ENCODE measurements around the gene BICDL1. TPM values are rescaled to one million over a fixed set of nuclear protein-coding genes. Genes with fewer than 3 reads are reported as not detected.

The BICDL1 gene
- total and polyA plus RNA-seq, 2 of the 4 experiments (the other 2 are of a cell fraction): not detected

DNA sequence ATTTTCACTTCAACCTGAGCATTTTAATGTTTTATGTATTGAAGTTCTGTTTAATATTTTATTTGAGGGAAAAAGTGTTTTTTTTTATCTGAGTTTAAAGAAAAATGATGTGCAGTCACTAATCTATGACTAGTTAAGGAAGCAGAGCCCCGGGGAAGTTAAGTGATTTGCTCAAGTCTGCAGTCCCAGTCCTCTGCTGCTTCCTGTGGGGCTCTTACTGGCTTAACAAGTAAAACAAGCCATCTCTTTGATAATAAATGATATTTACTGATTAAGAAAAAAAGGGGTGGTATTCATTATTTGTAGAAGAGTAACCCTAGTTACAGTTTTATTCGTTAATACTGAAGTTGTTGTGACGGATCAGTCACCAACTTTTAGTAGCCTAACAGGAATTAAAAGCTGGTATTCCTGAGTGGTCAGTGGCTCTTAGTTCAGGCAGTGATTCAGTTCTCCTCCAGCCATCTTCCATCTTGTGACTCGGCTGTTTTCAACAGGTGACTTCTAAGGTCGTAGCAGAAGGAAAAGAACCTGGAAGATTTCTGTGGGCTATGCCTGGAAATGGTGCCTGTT is 21.7 kb downstream of the BICDL1 start:
- H4K5ac ChIP-seq (ENCODE audit: low read depth, low read length): no peak overlapping the region
- no peak overlapping the region for H3K9ac ChIP-seq (ENCODE audit: low read depth, low read length)
- POLR2A ChIA-PET (ENCODE audit: unreplicated experiment): no interaction called here
- no peak overlapping the region for H3K14ac ChIP-seq (replicated peaks; ENCODE audit: low read depth, low read length)
- H2AK9ac ChIP-seq (replicated peaks; ENCODE audit: low read depth, low read length, poor library complexity): no peak overlapping the region
- H2AK5ac ChIP-seq (ENCODE audit: low read depth, low read length): no peak overlapping the region
- intact Hi-C loops (cut with micrococcal nuclease): no loop called here
- 40% methylated on average over 1 of the region's 5 CpGs; no CpG with 5 or more reads in 1 of the 2 experiments for WGBS, 2 experiments (ENCODE audit: extremely low coverage in 2 of 2, insufficient read length in 1 of 2)
- H3K4me3 ChIP-seq (ENCODE audit: insufficient read depth, low read depth, low read length): no peak overlapping the region
- H2BK120ac ChIP-seq (ENCODE audit: low read depth, low read length): no peak overlapping the region
- no peaks in the 10 kb centered on the region for H3K9me3 ChIP-seq (ENCODE audit: control insufficient read depth, insufficient read depth, low read length)
- H3K23ac ChIP-seq (ENCODE audit: low read depth, low read length): no peak overlapping the region
- DNase-seq: no peak
- H3K4me2 ChIP-seq (ENCODE audit: low read depth, low read length): no peak overlapping the region
- no peaks in the 10 kb centered on the region for H3K4me1 ChIP-seq (ENCODE audit: control insufficient read depth, insufficient read depth, low read length)
- no peak overlapping the region for H3K18ac ChIP-seq (ENCODE audit: low read depth, low read length)
- H3K9me1 ChIP-seq (ENCODE audit: insufficient read depth, low read length): no peaks in the 10 kb centered on the region
- no peak overlapping the region for H2BK15ac ChIP-seq (ENCODE audit: low read depth, low read length)
- H3K56ac ChIP-seq (ENCODE audit: extremely low read depth, insufficient read depth, low read length): no peak overlapping the region
- CTCF ChIA-PET: no interaction called here
- H3K79me1 ChIP-seq (ENCODE audit: low read depth in 1 of 2, low read length in 2 of 2): no peaks in the 10 kb centered on the region
- dilution Hi-C loops (cut with HindIII; ENCODE audit: low sequenced_read_pairs, unreplicated experiment): no loop called here
- no peak for ATAC-seq (ENCODE audit: low read depth)
- no peak overlapping the region for H2AFZ ChIP-seq (replicated peaks; ENCODE audit: low read length, poor library complexity)
- no peaks in the 10 kb centered on the region for H3K36me3 ChIP-seq (ENCODE audit: control insufficient read depth, insufficient read depth, low read length)
- H3K27ac ChIP-seq (ENCODE audit: insufficient read depth, low read length): no peak overlapping the region
- no peaks in the 10 kb centered on the region for H4K20me1 ChIP-seq (ENCODE audit: insufficient read depth, low read length)
- no peak overlapping the region for H4K91ac ChIP-seq (ENCODE audit: insufficient read depth, low read depth, low read length)
- no peak overlapping the region for H2BK20ac ChIP-seq (ENCODE audit: low read depth, low read length)
- H3K4ac ChIP-seq (ENCODE audit: low read depth, low read length): no peak overlapping the region
- H2BK5ac ChIP-seq (ENCODE audit: low read depth, low read length, poor library complexity, severe bottlenecking): no peak overlapping the region
- 0 out of 2 replicates have a peak, but pooled peaks cover 3% of the 10 kb centered on the region for H3K27me3 ChIP-seq (ENCODE audit: control insufficient read depth, insufficient read depth, low read length)
- TF ChIP-seq, protein P1, sequence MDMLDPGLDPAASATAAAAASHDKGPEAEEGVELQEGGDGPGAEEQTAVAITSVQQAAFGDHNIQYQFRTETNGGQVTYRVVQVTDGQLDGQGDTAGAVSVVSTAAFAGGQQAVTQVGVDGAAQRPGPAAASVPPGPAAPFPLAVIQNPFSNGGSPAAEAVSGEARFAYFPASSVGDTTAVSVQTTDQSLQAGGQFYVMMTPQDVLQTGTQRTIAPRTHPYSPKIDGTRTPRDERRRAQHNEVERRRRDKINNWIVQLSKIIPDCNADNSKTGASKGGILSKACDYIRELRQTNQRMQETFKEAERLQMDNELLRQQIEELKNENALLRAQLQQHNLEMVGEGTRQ (IDR thresholded peaks at IDR 0.05; ENCODE audit: low read depth, low read length): no peak
- TF ChIP-seq MAFK (IDR thresholded peaks at IDR 0.05; ENCODE audit: low read depth, low read length): no peak
- TF ChIP-seq CHD1 (IDR thresholded peaks at IDR 0.05; ENCODE audit: low read depth, low read length): no peak
- no peak for TF ChIP-seq CEBPB (IDR thresholded peaks at IDR 0.05; ENCODE audit: low read depth, low read length)
- no peak for TF ChIP-seq FOS (IDR thresholded peaks at IDR 0.05; ENCODE audit: low read depth, low read length)
- TF ChIP-seq SMC3 (IDR thresholded peaks at IDR 0.05; ENCODE audit: low read depth, low read length): no peak
- no peak for TF ChIP-seq RFX5 (IDR thresholded peaks at IDR 0.05; ENCODE audit: low read depth, low read length)
- TF ChIP-seq, protein P2, sequence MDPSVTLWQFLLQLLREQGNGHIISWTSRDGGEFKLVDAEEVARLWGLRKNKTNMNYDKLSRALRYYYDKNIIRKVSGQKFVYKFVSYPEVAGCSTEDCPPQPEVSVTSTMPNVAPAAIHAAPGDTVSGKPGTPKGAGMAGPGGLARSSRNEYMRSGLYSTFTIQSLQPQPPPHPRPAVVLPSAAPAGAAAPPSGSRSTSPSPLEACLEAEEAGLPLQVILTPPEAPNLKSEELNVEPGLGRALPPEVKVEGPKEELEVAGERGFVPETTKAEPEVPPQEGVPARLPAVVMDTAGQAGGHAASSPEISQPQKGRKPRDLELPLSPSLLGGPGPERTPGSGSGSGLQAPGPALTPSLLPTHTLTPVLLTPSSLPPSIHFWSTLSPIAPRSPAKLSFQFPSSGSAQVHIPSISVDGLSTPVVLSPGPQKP (IDR thresholded peaks at IDR 0.05; ENCODE audit: borderline replicate concordance, low read depth, low read length): no peak
- no peak for TF ChIP-seq MAZ (IDR thresholded peaks at IDR 0.05; ENCODE audit: borderline replicate concordance, low read depth, low read length)
- TF ChIP-seq NFE2L2 (IDR thresholded peaks at IDR 0.05; ENCODE audit: low read depth, low read length): no peak
- TF ChIP-seq BHLHE40 (IDR thresholded peaks at IDR 0.05; ENCODE audit: low read depth, low read length): no peak
- no peak for TF ChIP-seq POLR2A (IDR thresholded peaks at IDR 0.05; ENCODE audit: low read depth, low read length)
- no peak overlapping the region for H4K8ac ChIP-seq (ENCODE audit: low read depth in 2 of 2, low read length in 2 of 2)
- BruUV-seq (replicated peaks): no TSS peak
- in situ Hi-C loops (cut with MboI; ENCODE audit: low sequenced_read_pairs): no loop called here

Data from IMR-90 (cell line).